ENCODE measurements around the gene ARSJ. TPM values are rescaled to one million over a fixed set of nuclear protein-coding genes. Genes with fewer than 3 reads are reported as not detected.
"Not testable (repeated sequence)": the region's sequence is repeated elsewhere in the genome, so short reads cannot be mapped to it uniquely, and the experiment has no call there.

Gene ARSJ
- total and polyA plus RNA-seq, 2 experiments from 2014 or later: 4.3 to 6.6 TPM

GRCh38 chr4:114015444-114015899 lies 36.0 kb upstream of the ARSJ start:
- Histone ChIP-seq H3K4me3 (no peak overlapping the region), H3K4me2 (no peak overlapping the region), H3K4me1 (ENCODE audit: insufficient read depth) (no peaks in the 10 kb centered on the region), H3K9me2 (ENCODE audit: insufficient read depth) (peaks cover 4% of the 10 kb centered on the region; the same call in 1 of the 2 replicates), H2AFZ (no peak overlapping the region; the same call in 1 of the 2 replicates), H3F3A (replicated peaks; ENCODE audit: low read depth) (no peaks in the 10 kb centered on the region), H3K27me3 (ENCODE audit: insufficient read depth) (no peaks in the 10 kb centered on the region), H3K79me2 (replicated peaks; ENCODE audit: insufficient read depth) (no peaks in the 10 kb centered on the region), H3K27ac (ENCODE audit: low read depth) (no peak overlapping the region), H4K20me1 (replicated peaks; ENCODE audit: insufficient read depth) (no peaks in the 10 kb centered on the region), H3K36me3 (ENCODE audit: insufficient read depth) (no peaks in the 10 kb centered on the region)
- Mint-ChIP-seq H3K9me3 (0 out of 3 replicates have a peak, but pooled peaks cover 5% of the 10 kb centered on the region), H3K36me3 (ENCODE audit: low read depth) (no peaks in the 10 kb centered on the region), H3K4me3 (no peak overlapping the region), H3K27me3 (ENCODE audit: insufficient read depth, low read depth, poor library complexity) (no peaks in the 10 kb centered on the region), H3K27ac (no peak overlapping the region), H3K4me1 (no peaks in the 10 kb centered on the region)
- DNase-seq (ENCODE audit: low spot score) (no peak), ATAC-seq (no peak)
- TF ChIP-seq CTCF (conservative IDR thresholded peaks at IDR 0.05; ENCODE audit: low read depth in 2 of 2) (no peak), STAT1 (IDR thresholded peaks at IDR 0.05; ENCODE audit: unreplicated experiment) (no peak), ZNF114 (CRISPR knock-in tag; IDR thresholded peaks at IDR 0.05) (no peak), EZH2phosphoT487 (IDR thresholded peaks at IDR 0.05; ENCODE audit: unreplicated experiment) (no peak)

GRCh38 chr4:114013201-114013600 lies 33.8 kb upstream of the ARSJ start:
- H3K27ac ChIP-seq (ENCODE audit: low read depth); H3F3A ChIP-seq (replicated peaks; ENCODE audit: low read depth); H3K4me3 ChIP-seq; H3K27me3 Mint-ChIP-seq (ENCODE audit: insufficient read depth, low read depth, poor library complexity); H3K79me2 ChIP-seq (replicated peaks; ENCODE audit: insufficient read depth); H4K20me1 ChIP-seq (replicated peaks; ENCODE audit: insufficient read depth); H3K36me3 Mint-ChIP-seq (ENCODE audit: low read depth); H3K4me1 ChIP-seq (ENCODE audit: insufficient read depth); H3K4me1 Mint-ChIP-seq; ATAC-seq; DNase-seq (ENCODE audit: low spot score); H3K36me3 ChIP-seq (ENCODE audit: insufficient read depth); H3K9me3 Mint-ChIP-seq; H3K4me3 Mint-ChIP-seq; H3K27me3 ChIP-seq (ENCODE audit: insufficient read depth); H3K27ac Mint-ChIP-seq; H3K9me2 ChIP-seq (ENCODE audit: insufficient read depth); H3K4me2 ChIP-seq: not testable (repeated sequence)
- peak overlapping the region; percentile 70; the same call in 1 of the 2 replicates for H2AFZ ChIP-seq

GRCh38 chr4:114012749-114013148 lies 33.3 kb upstream of the ARSJ start:
- no peaks in the 10 kb centered on the region for H3F3A ChIP-seq (replicated peaks; ENCODE audit: low read depth)
- no peak for TF ChIP-seq CREB1 (CRISPR knock-in tag; IDR thresholded peaks at IDR 0.05; ENCODE audit: low read depth)
- H3K27me3 ChIP-seq (ENCODE audit: insufficient read depth): no peaks in the 10 kb centered on the region
- H3K27ac ChIP-seq (ENCODE audit: low read depth): no peak overlapping the region
- Mint-ChIP-seq H3K9me3 (peaks cover 5% of the 10 kb centered on the region; the same call in 1 of the 3 replicates), H3K4me3 (no peak overlapping the region), H3K27me3 (ENCODE audit: insufficient read depth, low read depth, poor library complexity) (no peaks in the 10 kb centered on the region), H3K36me3 (ENCODE audit: low read depth) (no peaks in the 10 kb centered on the region; the same call in 2 of the 3 replicates), H3K4me1 (no peaks in the 10 kb centered on the region), H3K27ac (no peak overlapping the region)
- no peak for DNase-seq (ENCODE audit: low spot score)
- ATAC-seq: no peak
- peaks cover 4% of the 10 kb centered on the region for H3K9me2 ChIP-seq (ENCODE audit: insufficient read depth)
- peak overlapping the region; percentile 70; the same call in 1 of the 2 replicates for H2AFZ ChIP-seq
- no peaks in the 10 kb centered on the region for H3K79me2 ChIP-seq (replicated peaks; ENCODE audit: insufficient read depth)
- H3K4me2 ChIP-seq: no peak overlapping the region
- no peak overlapping the region for H3K4me3 ChIP-seq
- H3K36me3 ChIP-seq (ENCODE audit: insufficient read depth): no peaks in the 10 kb centered on the region
- H3K4me1 ChIP-seq (ENCODE audit: insufficient read depth): no peaks in the 10 kb centered on the region
- H4K20me1 ChIP-seq (replicated peaks; ENCODE audit: insufficient read depth): no peaks in the 10 kb centered on the region

All from GM23338 (cell line).